H9 (cell line): Measurements from ENCODE around the gene CTNNA3. TPM values are rescaled to one million over a fixed set of nuclear protein-coding genes. Genes with fewer than 3 reads are reported as not detected.

Experiments used
- DNase-seq: peaks from one replicate; pipeline ENCODE4 v3.0.0-alpha.2; 2017
- H2AFZ ChIP-seq: one replicate; pipeline ENCODE4 v1.6.1; 2013; ENCODE audit warnings: mild to moderate bottlenecking, low read length, control low read depth, moderate library complexity
- H2AK5ac ChIP-seq: 2 replicates; pipeline ENCODE4 v1.6.1; 2013; ENCODE audit warnings: low read length, control low read depth, mixed read lengths; ENCODE audit not compliant: insufficient read length
- H2BK120ac ChIP-seq: one replicate; pipeline ENCODE4 v1.6.1; 2013; ENCODE audit warnings: low read depth, mild to moderate bottlenecking, low read length, control low read depth, inconsistent platforms; ENCODE audit not compliant: poor library complexity, severe bottlenecking
- H2BK12ac ChIP-seq: 2 replicates; pipeline ENCODE4 v1.6.1; 2013; ENCODE audit warnings: low read length, control low read depth, mixed read lengths, low read depth; ENCODE audit not compliant: insufficient read length
- H2BK15ac ChIP-seq: 2 replicates; pipeline ENCODE4 v1.6.1; 2013; ENCODE audit warnings: low read depth, low read length, control low read depth
- H2BK20ac ChIP-seq: one replicate; pipeline ENCODE4 v1.6.1; 2013; ENCODE audit warnings: low read depth, mild to moderate bottlenecking, low read length, control low read depth, inconsistent platforms; ENCODE audit not compliant: poor library complexity, severe bottlenecking
- H2BK5ac ChIP-seq: 2 replicates; pipeline ENCODE4 v1.6.1; 2013; ENCODE audit warnings: low read length, control low read depth, mixed read lengths; ENCODE audit not compliant: insufficient read length
- H3K14ac ChIP-seq: 2 replicates; pipeline ENCODE4 v1.6.1; 2013; ENCODE audit warnings: low read length, control low read depth; ENCODE audit not compliant: insufficient read depth
- H3K18ac ChIP-seq: 2 replicates; pipeline ENCODE4 v1.6.1; 2013; ENCODE audit warnings: low read depth, mild to moderate bottlenecking, mixed read lengths, low read length, control low read depth; ENCODE audit not compliant: insufficient read length
- H3K23ac ChIP-seq: 2 replicates; pipeline ENCODE4 v1.6.1; 2013; ENCODE audit warnings: low read length, control low read depth, mixed read lengths, low read depth; ENCODE audit not compliant: insufficient read length
- H3K23me2 ChIP-seq: 2 replicates; pipeline ENCODE4 v1.6.1; 2013; ENCODE audit warnings: low read depth, mild to moderate bottlenecking, mixed read lengths, low read length, control low read depth; ENCODE audit not compliant: insufficient read length, poor library complexity, severe bottlenecking
- H3K27ac ChIP-seq: 2 replicates; pipeline ENCODE4 v1.5.1; 2013; ENCODE audit warnings: low read length, control low read depth, mixed read lengths, low read depth; ENCODE audit not compliant: insufficient read length
- H3K27me3 ChIP-seq: 2 replicates; pipeline ENCODE4 v1.6.1; 2013; ENCODE audit warnings: low read length, control low read depth, inconsistent platforms; ENCODE audit not compliant: insufficient read depth
- H3K4ac ChIP-seq: 2 replicates; pipeline ENCODE4 v1.6.1; 2013; ENCODE audit warnings: low read depth, mild to moderate bottlenecking, control low read depth, inconsistent platforms, low read length, moderate library complexity
- H3K4me1 ChIP-seq: 2 replicates; pipeline ENCODE4 v1.6.1; 2013; ENCODE audit warnings: low read length, control low read depth, inconsistent platforms; ENCODE audit not compliant: insufficient read depth
- H3K4me2 ChIP-seq: 2 replicates; pipeline ENCODE4 v1.6.1; 2013; ENCODE audit warnings: low read length, control low read depth, mixed read lengths; ENCODE audit not compliant: insufficient read length, insufficient read depth
- H3K56ac ChIP-seq: 2 replicates; pipeline ENCODE4 v1.6.1; 2013; ENCODE audit warnings: low read depth, mild to moderate bottlenecking, mixed read lengths, low read length, control low read depth; ENCODE audit not compliant: insufficient read length
- H3K79me1 ChIP-seq: 2 replicates; pipeline ENCODE4 v1.6.1; 2013; ENCODE audit warnings: low read depth, mild to moderate bottlenecking, moderate library complexity, low read length, control low read depth, inconsistent platforms; ENCODE audit not compliant: insufficient read depth, poor library complexity, severe bottlenecking
- H3K79me2 ChIP-seq: 2 replicates; pipeline ENCODE4 v1.6.1; 2013; ENCODE audit warnings: low read length, control low read depth, inconsistent platforms; ENCODE audit not compliant: insufficient read depth
- H3K9ac ChIP-seq: 2 replicates; pipeline ENCODE4 v1.6.1; 2013; ENCODE audit warnings: low read length, control low read depth, mixed read lengths; ENCODE audit not compliant: insufficient read length; ENCODE audit errors: extremely low read depth
- H3K9me3 ChIP-seq: one replicate; pipeline ENCODE4 v1.6.1; 2013; ENCODE audit warnings: low read depth, low read length, inconsistent platforms; ENCODE audit not compliant: control insufficient read depth
- H3T11ph ChIP-seq: one replicate; pipeline ENCODE4 v1.6.1; 2013; ENCODE audit warnings: mild to moderate bottlenecking, low read length, control low read depth, inconsistent platforms
- H4K20me1 ChIP-seq: one replicate; pipeline ENCODE4 v1.6.1; 2013; ENCODE audit not compliant: control insufficient read depth, insufficient read length, insufficient read depth
- H4K5ac ChIP-seq: 2 replicates; pipeline ENCODE4 v1.6.1; 2013; ENCODE audit warnings: low read depth, mild to moderate bottlenecking, mixed read lengths, low read length, control low read depth; ENCODE audit not compliant: insufficient read length
- H4K8ac ChIP-seq: replicated peaks from 2 replicates; pipeline ENCODE4 v1.6.1; 2013; ENCODE audit warnings: low read length, control low read depth, mixed read lengths, low read depth; ENCODE audit not compliant: insufficient read length
- H4K91ac ChIP-seq: 2 replicates; pipeline ENCODE4 v1.6.1; 2013; ENCODE audit warnings: low read depth, mild to moderate bottlenecking, moderate library complexity, mixed read lengths, low read length, control low read depth; ENCODE audit not compliant: insufficient read length
- H3K27ac Mint-ChIP-seq, 3 experiments: 2 replicates in 2 of 3; 3 replicates in 1 of 3; pipeline ENCODE4 v1.8.0; 2020 to 2021; ENCODE audit warnings: mixed read lengths in 3 of 3, mild to moderate bottlenecking in 1 of 3, moderate library complexity in 1 of 3
- H3K27me3 Mint-ChIP-seq: 2 replicates; pipeline ENCODE4 v1.8.0; 2021; ENCODE audit warnings: low read depth, mild to moderate bottlenecking, moderate library complexity, mixed read lengths
- H3K36me3 Mint-ChIP-seq, 3 experiments: 2 replicates in 2 of 3; 3 replicates in 1 of 3; pipeline ENCODE4 v1.8.0; 2020 to 2021; ENCODE audit warnings: low read depth in 3 of 3, mixed read lengths in 3 of 3; ENCODE audit not compliant: insufficient read depth in 1 of 3
- H3K4me1 Mint-ChIP-seq, 2 experiments: 2 replicates each; pipeline ENCODE4 v1.8.0; 2020; ENCODE audit warnings: mixed read lengths in 2 of 2
- H3K4me3 Mint-ChIP-seq, 2 experiments: 2 replicates in 1 of 2; 3 replicates in 1 of 2; pipeline ENCODE4 v1.8.0; 2020 to 2021; ENCODE audit warnings: mild to moderate bottlenecking in 2 of 2, mixed read lengths in 2 of 2, moderate library complexity in 1 of 2
- H3K9me3 Mint-ChIP-seq, 2 experiments: 2 replicates in 1 of 2; 3 replicates in 1 of 2; pipeline ENCODE4 v1.8.0; 2020; ENCODE audit warnings: mild to moderate bottlenecking in 2 of 2, mixed read lengths in 2 of 2, moderate library complexity in 1 of 2
- WGBS: extraction: QIAGEN DNeasy Blood & Tissue Kit; methylation state at CpG from one replicate; pipeline ENCODE4 v1.1.7; 2013; ENCODE audit warnings: missing lambda C conversion rate, low lambda C conversion rate, mixed read lengths; ENCODE audit not compliant: insufficient read length; ENCODE audit errors: extremely low coverage; 5-methylcytosine and 5-hydroxymethylcytosine counted together
- total RNA-seq: library from RNA; stranded (reverse); gene quantifications from 2 replicates; pipeline ENCODE4 v1.2.1, GENCODE V29; 2021
- TF ChIP-seq, protein P1 (sequence below): fragments of 200-600 bp; sonication (generic); conservative IDR thresholded peaks from 3 replicates; pipeline ENCODE4 v1.8.0; 2021; ENCODE audit warnings: antibody characterized with exemption, mild to moderate bottlenecking

CTNNA3 gene
- total RNA-seq, 1 experiment from 2014 or later, result 3.3 TPM

DNA sequence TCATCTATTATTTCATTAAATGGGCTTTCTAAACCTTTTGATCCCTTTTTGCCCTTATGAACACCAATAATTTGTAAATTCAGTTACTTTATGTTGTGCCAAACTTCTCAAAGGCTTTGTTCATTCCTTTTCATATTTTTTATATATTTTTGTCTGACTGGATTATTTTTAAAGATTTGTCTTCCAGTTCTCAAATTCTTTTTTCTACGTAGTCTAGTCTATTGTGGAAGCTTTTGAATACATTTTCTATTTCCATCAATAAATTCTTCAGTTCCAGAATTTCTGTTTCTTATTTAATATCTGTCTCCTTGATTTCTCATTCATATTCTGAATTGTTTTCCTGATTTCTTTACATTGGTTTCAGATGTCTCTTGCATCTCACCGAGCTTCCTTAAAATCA, 108.2 kb downstream of the CTNNA3 start:
- peaks cover 37 to 48% of the 10 kb centered on the region in 2 experiments for H3K9me3 Mint-ChIP-seq
- H3K27ac Mint-ChIP-seq, result no peak overlapping the region
- H3K9ac ChIP-seq, result no peak overlapping the region
- H2BK5ac ChIP-seq, result no peak overlapping the region
- H3K79me2 ChIP-seq, result no peaks in the 10 kb centered on the region
- no peaks in the 10 kb centered on the region for H3K4me1 Mint-ChIP-seq
- no peak overlapping the region for H2BK120ac ChIP-seq
- DNase-seq, result no peak
- H3K27ac ChIP-seq, result no peak overlapping the region
- H2AK5ac ChIP-seq, result no peak overlapping the region
- H3K23me2 ChIP-seq, result no peaks in the 10 kb centered on the region
- no peaks in the 10 kb centered on the region for H3K27me3 ChIP-seq
- no peak overlapping the region for H2AFZ ChIP-seq
- H3K9me3 ChIP-seq, result no peaks in the 10 kb centered on the region
- no peak overlapping the region for H4K5ac ChIP-seq
- H4K20me1 ChIP-seq, result no peaks in the 10 kb centered on the region
- no peaks in the 10 kb centered on the region for H3K79me1 ChIP-seq
- no peak overlapping the region for H3K4ac ChIP-seq
- H3K27me3 Mint-ChIP-seq, result peaks cover 2% of the 10 kb centered on the region; the same call in 1 of the 2 replicates
- H3K4me3 Mint-ChIP-seq, result no peak overlapping the region
- no peak overlapping the region for H3K56ac ChIP-seq
- H2BK12ac ChIP-seq, result no peak overlapping the region
- H3K14ac ChIP-seq, result no peak overlapping the region
- H3K4me2 ChIP-seq, result no peak overlapping the region
- H3K18ac ChIP-seq, result no peak overlapping the region
- no peaks in the 10 kb centered on the region for H3K4me1 ChIP-seq
- H3T11ph ChIP-seq, result no peak overlapping the region
- H3K36me3 Mint-ChIP-seq, result peaks cover 9 to 25% (median 13%) of the 10 kb centered on the region in 3 experiments; a peak in 6 of 7 replicates
- no peak overlapping the region for H4K91ac ChIP-seq
- H2BK20ac ChIP-seq, result no peak overlapping the region
- H2BK15ac ChIP-seq, result no peak overlapping the region
- TF ChIP-seq, protein P1, sequence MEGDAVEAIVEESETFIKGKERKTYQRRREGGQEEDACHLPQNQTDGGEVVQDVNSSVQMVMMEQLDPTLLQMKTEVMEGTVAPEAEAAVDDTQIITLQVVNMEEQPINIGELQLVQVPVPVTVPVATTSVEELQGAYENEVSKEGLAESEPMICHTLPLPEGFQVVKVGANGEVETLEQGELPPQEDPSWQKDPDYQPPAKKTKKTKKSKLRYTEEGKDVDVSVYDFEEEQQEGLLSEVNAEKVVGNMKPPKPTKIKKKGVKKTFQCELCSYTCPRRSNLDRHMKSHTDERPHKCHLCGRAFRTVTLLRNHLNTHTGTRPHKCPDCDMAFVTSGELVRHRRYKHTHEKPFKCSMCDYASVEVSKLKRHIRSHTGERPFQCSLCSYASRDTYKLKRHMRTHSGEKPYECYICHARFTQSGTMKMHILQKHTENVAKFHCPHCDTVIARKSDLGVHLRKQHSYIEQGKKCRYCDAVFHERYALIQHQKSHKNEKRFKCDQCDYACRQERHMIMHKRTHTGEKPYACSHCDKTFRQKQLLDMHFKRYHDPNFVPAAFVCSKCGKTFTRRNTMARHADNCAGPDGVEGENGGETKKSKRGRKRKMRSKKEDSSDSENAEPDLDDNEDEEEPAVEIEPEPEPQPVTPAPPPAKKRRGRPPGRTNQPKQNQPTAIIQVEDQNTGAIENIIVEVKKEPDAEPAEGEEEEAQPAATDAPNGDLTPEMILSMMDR, result no peak
- H4K8ac ChIP-seq, result no peak overlapping the region
- no peak overlapping the region for H3K23ac ChIP-seq
- no CpG with 5 or more reads among the region's 2 CpGs for WGBS
